Thymus (tissue), 11 donors: ENCODE results near the gene PTGDS. TPM values are rescaled to one million over a fixed set of nuclear protein-coding genes. Genes with fewer than 3 reads are reported as not detected.

Source experiments
- DNase-seq, 9 donors: peaks; one replicate each; pipeline ENCODE4 v3.0.0-alpha.2; 2013; ENCODE audit warnings: low spot score in 9 of 9, low read depth in 6 of 9, missing footprints in 1 of 9
- H3K27ac ChIP-seq, 2 donors: one replicate each; pipeline ENCODE4 v1.5.1; 2013; ENCODE audit warnings: control low read depth in 1 of 2, low read depth in 1 of 2, low read length in 1 of 2, mild to moderate bottlenecking in 1 of 2, moderate library complexity in 1 of 2
- H3K27me3 ChIP-seq, 2 donors: one replicate each; pipeline ENCODE4 v1.5.1; 2013; ENCODE audit warnings: low read length in 1 of 2; ENCODE audit not compliant: control insufficient read depth in 2 of 2, insufficient read depth in 1 of 2
- H3K36me3 ChIP-seq, 2 donors: one replicate each; pipeline ENCODE4 v1.5.1; 2013; ENCODE audit warnings: low read length in 1 of 2, mild to moderate bottlenecking in 1 of 2, moderate library complexity in 1 of 2; ENCODE audit not compliant: control insufficient read depth in 2 of 2, insufficient read depth in 2 of 2
- H3K4me1 ChIP-seq, 2 donors: one replicate each; pipeline ENCODE4 v1.5.1; 2013; ENCODE audit warnings: low read length in 2 of 2; ENCODE audit not compliant: control insufficient read depth in 2 of 2, insufficient read depth in 2 of 2
- H3K4me3 ChIP-seq, 2 donors: one replicate each; pipeline ENCODE4 v1.5.1; 2013; ENCODE audit warnings: low read length in 2 of 2, control low read depth in 1 of 2, mild to moderate bottlenecking in 1 of 2
- H3K9me3 ChIP-seq, 2 donors: one replicate each; pipeline ENCODE4 v1.5.1; 2013; ENCODE audit warnings: low read length in 1 of 2, mild to moderate bottlenecking in 1 of 2; ENCODE audit not compliant: control insufficient read depth in 2 of 2, insufficient read depth in 1 of 2
- WGBS: extraction: QIAGEN DNeasy Blood & Tissue Kit; methylation state at CpG from one replicate; pipeline ENCODE4 v1.1.7; 2013; 5-methylcytosine and 5-hydroxymethylcytosine counted together
- polyA plus RNA-seq: library from polyadenylated mRNA; stranded (reverse); fragments of 200-250 nt; gene quantifications from one replicate; pipeline ENCODE4 v1.2.3, GENCODE V29; 2013
- total RNA-seq: library from RNA; stranded (reverse); fragments of 120-200 nt; gene quantifications from one replicate; pipeline ENCODE4 v1.2.4, GENCODE V29; 2013
- donor health status: healthy.

Gene PTGDS
- total and polyA plus RNA-seq, 2 donors = 5.0 to 137 TPM

- Histone ChIP-seq H3K4me3 (no peak overlapping the region), H3K9me3 (no peaks in the 10 kb centered on the region), H3K4me1 (peaks cover 13 to 62% of the 10 kb centered on the region in 2 donors), H3K27ac (no peak overlapping the region), H3K36me3 (no peaks in the 10 kb centered on the region), H3K27me3 (peaks cover 31 to 81% of the 10 kb centered on the region in 2 donors)
- 53% methylated on average over 65 of the region's 65 CpGs for WGBS
- DNase-seq = no peak
These were observed 53.5 kb downstream of the PTGDS start for GRCh38 chr9:137030538-137031527.

Other genes with a start within 250 kb of the PTGDS start
Only the 30 nearest of the 37 such genes appear.
- not detected for gene LCN8, start 219.3 kb upstream of the PTGDS start, total RNA-seq
- 0.02 TPM for gene LCN8, start 219.3 kb upstream of the PTGDS start, polyA plus RNA-seq
- 0.05 TPM for gene LCN15, start 213.0 kb upstream of the PTGDS start, total RNA-seq
- gene LCN15, start 213.0 kb upstream of the PTGDS start, polyA plus RNA-seq = 0.43 TPM
- 81.0 TPM for gene TMEM141, start 186.2 kb upstream of the PTGDS start, total RNA-seq
- 81.0 TPM for gene TMEM141, start 186.2 kb upstream of the PTGDS start, polyA plus RNA-seq
- 3.2 TPM for gene CCDC183, start 181.2 kb upstream of the PTGDS start, total RNA-seq
- gene CCDC183, start 181.2 kb upstream of the PTGDS start, polyA plus RNA-seq = 5.0 TPM
- 43.4 TPM for gene RABL6, start 169.6 kb upstream of the PTGDS start, total RNA-seq
- gene RABL6, start 169.6 kb upstream of the PTGDS start, polyA plus RNA-seq = 55.1 TPM
- 0.42 TPM for gene AJM1, start 135.0 kb upstream of the PTGDS start, total RNA-seq
- 1.8 TPM for gene AJM1, start 135.0 kb upstream of the PTGDS start, polyA plus RNA-seq
- gene PHPT1, start 128.1 kb upstream of the PTGDS start, total RNA-seq = 66.5 TPM
- gene PHPT1, start 128.1 kb upstream of the PTGDS start, polyA plus RNA-seq = 85.7 TPM
- 1.3 TPM for gene MAMDC4, start 125.2 kb upstream of the PTGDS start, total RNA-seq
- gene MAMDC4, start 125.2 kb upstream of the PTGDS start, polyA plus RNA-seq = 14.0 TPM
- gene EDF1, start 111.2 kb upstream of the PTGDS start, total RNA-seq = 410 TPM
- gene EDF1, start 111.2 kb upstream of the PTGDS start, polyA plus RNA-seq = 407 TPM
- gene TRAF2, start 91.0 kb upstream of the PTGDS start, total RNA-seq = 12.8 TPM
- gene TRAF2, start 91.0 kb upstream of the PTGDS start, polyA plus RNA-seq = 18.8 TPM
- 101 TPM for gene FBXW5, start 32.8 kb upstream of the PTGDS start, total RNA-seq
- 162 TPM for gene FBXW5, start 32.8 kb upstream of the PTGDS start, polyA plus RNA-seq
- gene C8G, start 32.3 kb upstream of the PTGDS start, total RNA-seq = 2.2 TPM
- 6.5 TPM for gene C8G, start 32.3 kb upstream of the PTGDS start, polyA plus RNA-seq
- gene LCN12, start 25.2 kb upstream of the PTGDS start, total RNA-seq = 4.2 TPM
- gene LCN12, start 25.2 kb upstream of the PTGDS start, polyA plus RNA-seq = 14.4 TPM
- gene LCNL1, start 5.5 kb downstream of the PTGDS start, total RNA-seq = 0.19 TPM
- 5.0 TPM for gene LCNL1, start 5.5 kb downstream of the PTGDS start, polyA plus RNA-seq
- 68.9 TPM for gene PAXX, start 14.9 kb downstream of the PTGDS start, total RNA-seq
- gene PAXX, start 14.9 kb downstream of the PTGDS start, polyA plus RNA-seq = 431 TPM
- gene CLIC3, start 19.1 kb downstream of the PTGDS start, total RNA-seq = 13.6 TPM
- 44.6 TPM for gene CLIC3, start 19.1 kb downstream of the PTGDS start, polyA plus RNA-seq
- 4.2 TPM for gene ABCA2, start 50.7 kb downstream of the PTGDS start, total RNA-seq
- gene ABCA2, start 50.7 kb downstream of the PTGDS start, polyA plus RNA-seq = 37.3 TPM
- gene FUT7, start 54.6 kb downstream of the PTGDS start, total RNA-seq = 0.99 TPM
- 4.6 TPM for gene FUT7, start 54.6 kb downstream of the PTGDS start, polyA plus RNA-seq
- gene NPDC1, start 68.7 kb downstream of the PTGDS start, total RNA-seq = 4.8 TPM
- 71.1 TPM for gene NPDC1, start 68.7 kb downstream of the PTGDS start, polyA plus RNA-seq
- gene ENTPD2, start 76.6 kb downstream of the PTGDS start, total RNA-seq = 0.09 TPM
- 0.27 TPM for gene ENTPD2, start 76.6 kb downstream of the PTGDS start, polyA plus RNA-seq
- gene SAPCD2, start 93.1 kb downstream of the PTGDS start, total RNA-seq = 6.3 TPM
- gene SAPCD2, start 93.1 kb downstream of the PTGDS start, polyA plus RNA-seq = 0.87 TPM
- 1.9 TPM for gene UAP1L1, start 100.0 kb downstream of the PTGDS start, total RNA-seq
- gene UAP1L1, start 100.0 kb downstream of the PTGDS start, polyA plus RNA-seq = 9.4 TPM
- 26.8 TPM for gene MAN1B1, start 109.5 kb downstream of the PTGDS start, total RNA-seq
- 107 TPM for gene MAN1B1, start 109.5 kb downstream of the PTGDS start, polyA plus RNA-seq
- 112 TPM for gene DPP7, start 137.2 kb downstream of the PTGDS start, total RNA-seq
- gene DPP7, start 137.2 kb downstream of the PTGDS start, polyA plus RNA-seq = 476 TPM
- gene GRIN1, start 161.7 kb downstream of the PTGDS start, total RNA-seq = 0.19 TPM
- 0.18 TPM for gene GRIN1, start 161.7 kb downstream of the PTGDS start, polyA plus RNA-seq
- 0.28 TPM for gene LRRC26, start 192.5 kb downstream of the PTGDS start, total RNA-seq
- 0.05 TPM for gene LRRC26, start 192.5 kb downstream of the PTGDS start, polyA plus RNA-seq
- gene TMEM210, start 194.6 kb downstream of the PTGDS start, total RNA-seq = not detected
- 0.07 TPM for gene TMEM210, start 194.6 kb downstream of the PTGDS start, polyA plus RNA-seq
- 19.1 TPM for gene ANAPC2, start 211.1 kb downstream of the PTGDS start, total RNA-seq
- gene ANAPC2, start 211.1 kb downstream of the PTGDS start, polyA plus RNA-seq = 69.4 TPM
- gene SSNA1, start 211.2 kb downstream of the PTGDS start, total RNA-seq = 85.2 TPM
- 74.9 TPM for gene SSNA1, start 211.2 kb downstream of the PTGDS start, polyA plus RNA-seq
- gene TPRN, start 223.2 kb downstream of the PTGDS start, total RNA-seq = 2.7 TPM
- gene TPRN, start 223.2 kb downstream of the PTGDS start, polyA plus RNA-seq = 6.2 TPM